ENCODE data around the gene NBEAL2.

- TF ChIP-seq POLR2AphosphoS5 (IDR thresholded peaks at IDR 0.05) (no peak), POLR2A (IDR thresholded peaks at IDR 0.05) (no peak)
Observed at GRCh38 chr3:46998121-46998851, 18.8 kb downstream of the NBEAL2 start.
